Gastrocnemius medialis (tissue), 4 donors: Measurements from ENCODE around the gene WFS1.

ENCODE experiments used
- POLR2A ChIP-seq, 2 donors: fragments of 450-650 bp; IDR thresholded peaks; one replicate each; pipeline ENCODE4 v1.6.1; 2017; ENCODE audit warnings: antibody characterized with exemption in 2 of 2, mild to moderate bottlenecking in 2 of 2, moderate library complexity in 2 of 2
- TF ChIP-seq, protein P1 (sequence below), 5 experiments: fragments of 450-650 bp in 3 of 5; fragments of 200-600 bp in 2 of 5; sonication (generic) in 2 of 5; IDR thresholded peaks in 4 of 5; conservative IDR thresholded peaks in 1 of 5; 1 replicate in 4 of 5; 2 replicates in 1 of 5; pipeline ENCODE4 v1.5.1; 2016 to 2019; ENCODE audit warnings: antibody characterized with exemption in 5 of 5, mild to moderate bottlenecking in 3 of 5, moderate library complexity in 3 of 5

DNA sequence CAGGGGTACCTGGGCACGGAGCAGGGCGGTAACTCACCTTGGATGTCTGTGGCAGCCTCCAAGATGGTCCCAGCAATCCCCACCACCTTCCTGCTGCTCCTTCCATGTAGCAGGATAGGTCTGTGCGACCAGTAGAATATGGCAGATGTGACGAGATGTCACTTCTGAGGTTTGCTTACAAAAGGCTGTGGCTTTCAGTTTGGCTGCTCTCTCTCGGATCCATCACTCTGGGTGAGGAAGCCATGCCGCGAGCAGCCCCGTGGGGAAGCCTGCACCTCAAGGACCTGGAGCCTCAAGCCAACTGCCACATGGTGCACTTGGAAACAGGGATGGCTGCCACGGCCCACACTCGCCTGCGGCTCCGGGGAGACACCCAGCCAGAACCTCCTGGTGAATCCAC, 37.6 kb downstream of the WFS1 start:
- TF ChIP-seq, protein P1, sequence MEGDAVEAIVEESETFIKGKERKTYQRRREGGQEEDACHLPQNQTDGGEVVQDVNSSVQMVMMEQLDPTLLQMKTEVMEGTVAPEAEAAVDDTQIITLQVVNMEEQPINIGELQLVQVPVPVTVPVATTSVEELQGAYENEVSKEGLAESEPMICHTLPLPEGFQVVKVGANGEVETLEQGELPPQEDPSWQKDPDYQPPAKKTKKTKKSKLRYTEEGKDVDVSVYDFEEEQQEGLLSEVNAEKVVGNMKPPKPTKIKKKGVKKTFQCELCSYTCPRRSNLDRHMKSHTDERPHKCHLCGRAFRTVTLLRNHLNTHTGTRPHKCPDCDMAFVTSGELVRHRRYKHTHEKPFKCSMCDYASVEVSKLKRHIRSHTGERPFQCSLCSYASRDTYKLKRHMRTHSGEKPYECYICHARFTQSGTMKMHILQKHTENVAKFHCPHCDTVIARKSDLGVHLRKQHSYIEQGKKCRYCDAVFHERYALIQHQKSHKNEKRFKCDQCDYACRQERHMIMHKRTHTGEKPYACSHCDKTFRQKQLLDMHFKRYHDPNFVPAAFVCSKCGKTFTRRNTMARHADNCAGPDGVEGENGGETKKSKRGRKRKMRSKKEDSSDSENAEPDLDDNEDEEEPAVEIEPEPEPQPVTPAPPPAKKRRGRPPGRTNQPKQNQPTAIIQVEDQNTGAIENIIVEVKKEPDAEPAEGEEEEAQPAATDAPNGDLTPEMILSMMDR (IDR thresholded peaks at IDR 0.05 in 4 of 5, conservative IDR thresholded peaks at IDR 0.05 in 1 of 5) = no peak
- TF ChIP-seq POLR2A (IDR thresholded peaks at IDR 0.05) = no peak
